DMS114 treated with DMSO at 0.1 percent for 48 hours (cell line): ENCODE results near the gene CRY2.
"Not testable (repeated sequence)": the region's sequence is repeated elsewhere in the genome, so short reads cannot be mapped to it uniquely, and the experiment has no call there.

Experiments
- DNase-seq: peaks from one replicate; lab custom pipeline; 2025; ENCODE audit not compliant: unreplicated experiment; lab: John Stamatoyannopoulos, UW

The CRY2 gene

GRCh38 chr11:45811571-45812290 is 35.5 kb upstream of the CRY2 start:
- DNase-seq, result no peak

- DNase-seq, result no peak
Observed at GRCh38 chr11:45812581-45813548, 34.4 kb upstream of the CRY2 start.

GRCh38 chr11:45815747-45816146 is 31.5 kb upstream of the CRY2 start:
- peak; percentile 25 for DNase-seq

- no peak for DNase-seq
Observed at GRCh38 chr11:45816614-45817013, 30.7 kb upstream of the CRY2 start.

GRCh38 chr11:45817191-45817590 is 30.1 kb upstream of the CRY2 start:
- no peak for DNase-seq

GRCh38 chr11:45818961-45819605 is 28.2 kb upstream of the CRY2 start:
- no peak for DNase-seq

- no peak for DNase-seq
Observed at GRCh38 chr11:45820211-45820857, 26.9 kb upstream of the CRY2 start.

- DNase-seq, result not testable (repeated sequence)
Observed at GRCh38 chr11:45826492-45826891, 20.8 kb upstream of the CRY2 start.

GRCh38 chr11:45827123-45827522 is 20.2 kb upstream of the CRY2 start:
- DNase-seq, result no peak

- DNase-seq, result no peak
Observed at GRCh38 chr11:45828996-45829395, 18.3 kb upstream of the CRY2 start.

- no peak for DNase-seq
Observed at GRCh38 chr11:45830596-45830995, 16.7 kb upstream of the CRY2 start.

- DNase-seq, result no peak
Observed at GRCh38 chr11:45832811-45833441, 14.3 kb upstream of the CRY2 start.

- DNase-seq, result no peak
Observed at GRCh38 chr11:45833761-45834160, 13.5 kb upstream of the CRY2 start.

- no peak for DNase-seq
Observed at GRCh38 chr11:45834298-45834756, 12.9 kb upstream of the CRY2 start.

GRCh38 chr11:45839204-45839603 is 8.1 kb upstream of the CRY2 start:
- no peak for DNase-seq

- DNase-seq, result not testable (repeated sequence)
Observed at GRCh38 chr11:45840251-45840650, 7.0 kb upstream of the CRY2 start.

- peak; percentile 82 for DNase-seq
Observed at GRCh38 chr11:45843158-45843924, 3.9 kb upstream of the CRY2 start.

GRCh38 chr11:45844822-45845578 is 2.3 kb upstream of the CRY2 start:
- no peak for DNase-seq

- DNase-seq, result no peak
Observed at GRCh38 chr11:45846174-45846675, 1.1 kb upstream of the CRY2 start.
